ENCODE results near the gene IFNL3. TPM values are rescaled to one million over a fixed set of nuclear protein-coding genes. Genes with fewer than 3 reads are reported as not detected.

Gene IFNL3
- total and polyA plus RNA-seq, 4 donors, result not detected

DNA sequence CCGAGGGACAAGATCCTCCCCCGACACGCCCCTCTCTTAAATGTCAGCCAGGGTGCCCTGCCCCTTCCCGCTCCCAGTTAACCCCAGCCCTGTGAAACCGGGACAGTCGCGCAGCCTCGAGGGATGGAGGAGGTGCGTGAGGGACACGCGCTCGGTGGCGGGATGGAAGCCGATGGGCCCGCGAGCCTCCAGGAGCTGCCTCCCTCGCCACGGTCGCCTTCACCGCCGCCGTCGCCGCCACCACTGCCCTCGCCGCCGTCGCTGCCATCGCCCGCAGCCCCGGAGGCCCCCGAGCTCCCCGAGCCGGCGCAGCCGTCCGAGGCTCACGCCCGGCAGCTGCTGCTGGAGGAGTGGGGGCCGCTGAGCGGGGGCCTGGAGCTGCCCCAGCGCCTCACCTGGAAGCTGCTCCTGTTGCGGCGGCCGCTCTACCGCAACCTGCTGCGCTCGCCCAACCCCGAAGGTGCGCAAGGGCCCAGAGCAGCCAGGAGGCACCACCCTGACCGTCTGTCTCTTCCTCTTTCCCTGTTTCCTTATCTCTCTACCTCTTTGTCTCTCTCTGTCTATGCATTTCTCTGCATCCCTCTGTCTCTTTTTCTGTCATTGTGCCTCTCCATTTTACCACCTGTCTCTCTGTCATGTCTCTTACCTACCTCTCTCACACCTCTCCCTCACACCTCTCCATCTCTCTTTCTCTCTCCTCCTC, 47.8 kb downstream of the IFNL3 start, which contains the start of gene NCCRP1:
Gene NCCRP1, plus strand, starts transcription at position 105 of the 703 bp plus-strand sequence. Its CDS starts 19 bp downstream, at position 124.
- H3K4me3 ChIP-seq (ENCODE audit: low read depth in 1 of 3, low read length in 3 of 3), result no peak within 1 kb of the TSS
- H3K27me3 ChIP-seq (ENCODE audit: control insufficient read depth in 4 of 4, insufficient read depth in 4 of 4, low read length in 3 of 4), result peaks cover 0 to 17% (median 4%) of the 10 kb centered on the region in 4 donors
- WGBS, result 7% methylated on average over 51 of the region's 51 CpGs
- H3K36me3 ChIP-seq (ENCODE audit: control insufficient read depth in 4 of 4, insufficient read depth in 3 of 4, low read depth in 1 of 4, low read length in 3 of 4), result no peaks in the 10 kb centered on the region
- no peaks in the 10 kb centered on the region for H3K9me3 ChIP-seq (ENCODE audit: control insufficient read depth in 4 of 4, low read length in 3 of 4)
- peaks cover 0 to 10% (median 2%) of the 10 kb centered on the region in 4 donors for H3K4me1 ChIP-seq (ENCODE audit: control insufficient read depth in 4 of 4, insufficient read depth in 4 of 4, low read length in 3 of 4)
- H3K27ac ChIP-seq (ENCODE audit: low read depth in 1 of 2, low read length in 2 of 2), result no peak within 1 kb of the TSS
- no peak for TF ChIP-seq GABPA (IDR thresholded peaks at IDR 0.05 in 1 of 2, conservative IDR thresholded peaks at IDR 0.05 in 1 of 2)
- TF ChIP-seq TAF1 (conservative IDR thresholded peaks at IDR 0.05), result no peak
- TF ChIP-seq, protein P1, sequence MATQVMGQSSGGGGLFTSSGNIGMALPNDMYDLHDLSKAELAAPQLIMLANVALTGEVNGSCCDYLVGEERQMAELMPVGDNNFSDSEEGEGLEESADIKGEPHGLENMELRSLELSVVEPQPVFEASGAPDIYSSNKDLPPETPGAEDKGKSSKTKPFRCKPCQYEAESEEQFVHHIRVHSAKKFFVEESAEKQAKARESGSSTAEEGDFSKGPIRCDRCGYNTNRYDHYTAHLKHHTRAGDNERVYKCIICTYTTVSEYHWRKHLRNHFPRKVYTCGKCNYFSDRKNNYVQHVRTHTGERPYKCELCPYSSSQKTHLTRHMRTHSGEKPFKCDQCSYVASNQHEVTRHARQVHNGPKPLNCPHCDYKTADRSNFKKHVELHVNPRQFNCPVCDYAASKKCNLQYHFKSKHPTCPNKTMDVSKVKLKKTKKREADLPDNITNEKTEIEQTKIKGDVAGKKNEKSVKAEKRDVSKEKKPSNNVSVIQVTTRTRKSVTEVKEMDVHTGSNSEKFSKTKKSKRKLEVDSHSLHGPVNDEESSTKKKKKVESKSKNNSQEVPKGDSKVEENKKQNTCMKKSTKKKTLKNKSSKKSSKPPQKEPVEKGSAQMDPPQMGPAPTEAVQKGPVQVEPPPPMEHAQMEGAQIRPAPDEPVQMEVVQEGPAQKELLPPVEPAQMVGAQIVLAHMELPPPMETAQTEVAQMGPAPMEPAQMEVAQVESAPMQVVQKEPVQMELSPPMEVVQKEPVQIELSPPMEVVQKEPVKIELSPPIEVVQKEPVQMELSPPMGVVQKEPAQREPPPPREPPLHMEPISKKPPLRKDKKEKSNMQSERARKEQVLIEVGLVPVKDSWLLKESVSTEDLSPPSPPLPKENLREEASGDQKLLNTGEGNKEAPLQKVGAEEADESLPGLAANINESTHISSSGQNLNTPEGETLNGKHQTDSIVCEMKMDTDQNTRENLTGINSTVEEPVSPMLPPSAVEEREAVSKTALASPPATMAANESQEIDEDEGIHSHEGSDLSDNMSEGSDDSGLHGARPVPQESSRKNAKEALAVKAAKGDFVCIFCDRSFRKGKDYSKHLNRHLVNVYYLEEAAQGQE (IDR thresholded peaks at IDR 0.05), result no peak
- no peak for TF ChIP-seq EGR1 (IDR thresholded peaks at IDR 0.05; ENCODE audit: low read depth in 2 of 2)
- TF ChIP-seq, protein P2, sequence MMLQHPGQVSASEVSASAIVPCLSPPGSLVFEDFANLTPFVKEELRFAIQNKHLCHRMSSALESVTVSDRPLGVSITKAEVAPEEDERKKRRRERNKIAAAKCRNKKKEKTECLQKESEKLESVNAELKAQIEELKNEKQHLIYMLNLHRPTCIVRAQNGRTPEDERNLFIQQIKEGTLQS (IDR thresholded peaks at IDR 0.05), result no peak
- TF ChIP-seq, protein P3, sequence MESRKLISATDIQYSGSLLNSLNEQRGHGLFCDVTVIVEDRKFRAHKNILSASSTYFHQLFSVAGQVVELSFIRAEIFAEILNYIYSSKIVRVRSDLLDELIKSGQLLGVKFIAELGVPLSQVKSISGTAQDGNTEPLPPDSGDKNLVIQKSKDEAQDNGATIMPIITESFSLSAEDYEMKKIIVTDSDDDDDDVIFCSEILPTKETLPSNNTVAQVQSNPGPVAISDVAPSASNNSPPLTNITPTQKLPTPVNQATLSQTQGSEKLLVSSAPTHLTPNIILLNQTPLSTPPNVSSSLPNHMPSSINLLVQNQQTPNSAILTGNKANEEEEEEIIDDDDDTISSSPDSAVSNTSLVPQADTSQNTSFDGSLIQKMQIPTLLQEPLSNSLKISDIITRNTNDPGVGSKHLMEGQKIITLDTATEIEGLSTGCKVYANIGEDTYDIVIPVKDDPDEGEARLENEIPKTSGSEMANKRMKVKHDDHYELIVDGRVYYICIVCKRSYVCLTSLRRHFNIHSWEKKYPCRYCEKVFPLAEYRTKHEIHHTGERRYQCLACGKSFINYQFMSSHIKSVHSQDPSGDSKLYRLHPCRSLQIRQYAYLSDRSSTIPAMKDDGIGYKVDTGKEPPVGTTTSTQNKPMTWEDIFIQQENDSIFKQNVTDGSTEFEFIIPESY (IDR thresholded peaks at IDR 0.05), result no peak
- no peak for TF ChIP-seq SP1 (IDR thresholded peaks at IDR 0.05)
- no peak for TF ChIP-seq JUND (IDR thresholded peaks at IDR 0.05)
- TF ChIP-seq FOXA1 (IDR thresholded peaks at IDR 0.05), result no peak
- no peak for TF ChIP-seq FOXA2 (IDR thresholded peaks at IDR 0.05)
- TF ChIP-seq NR2F2 (IDR thresholded peaks at IDR 0.05), result no peak
- no peak for TF ChIP-seq RAD21 (IDR thresholded peaks at IDR 0.05)
- TF ChIP-seq, protein P4, sequence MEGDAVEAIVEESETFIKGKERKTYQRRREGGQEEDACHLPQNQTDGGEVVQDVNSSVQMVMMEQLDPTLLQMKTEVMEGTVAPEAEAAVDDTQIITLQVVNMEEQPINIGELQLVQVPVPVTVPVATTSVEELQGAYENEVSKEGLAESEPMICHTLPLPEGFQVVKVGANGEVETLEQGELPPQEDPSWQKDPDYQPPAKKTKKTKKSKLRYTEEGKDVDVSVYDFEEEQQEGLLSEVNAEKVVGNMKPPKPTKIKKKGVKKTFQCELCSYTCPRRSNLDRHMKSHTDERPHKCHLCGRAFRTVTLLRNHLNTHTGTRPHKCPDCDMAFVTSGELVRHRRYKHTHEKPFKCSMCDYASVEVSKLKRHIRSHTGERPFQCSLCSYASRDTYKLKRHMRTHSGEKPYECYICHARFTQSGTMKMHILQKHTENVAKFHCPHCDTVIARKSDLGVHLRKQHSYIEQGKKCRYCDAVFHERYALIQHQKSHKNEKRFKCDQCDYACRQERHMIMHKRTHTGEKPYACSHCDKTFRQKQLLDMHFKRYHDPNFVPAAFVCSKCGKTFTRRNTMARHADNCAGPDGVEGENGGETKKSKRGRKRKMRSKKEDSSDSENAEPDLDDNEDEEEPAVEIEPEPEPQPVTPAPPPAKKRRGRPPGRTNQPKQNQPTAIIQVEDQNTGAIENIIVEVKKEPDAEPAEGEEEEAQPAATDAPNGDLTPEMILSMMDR (IDR thresholded peaks at IDR 0.05; ENCODE audit: low read depth, low read length, missing input control), result no peak
- no peak within 1 kb of the TSS for H3K9ac ChIP-seq (ENCODE audit: low read depth in 1 of 2, low read length in 2 of 2)
- DNase-seq (ENCODE audit: low spot score), result no peak

DNA sequence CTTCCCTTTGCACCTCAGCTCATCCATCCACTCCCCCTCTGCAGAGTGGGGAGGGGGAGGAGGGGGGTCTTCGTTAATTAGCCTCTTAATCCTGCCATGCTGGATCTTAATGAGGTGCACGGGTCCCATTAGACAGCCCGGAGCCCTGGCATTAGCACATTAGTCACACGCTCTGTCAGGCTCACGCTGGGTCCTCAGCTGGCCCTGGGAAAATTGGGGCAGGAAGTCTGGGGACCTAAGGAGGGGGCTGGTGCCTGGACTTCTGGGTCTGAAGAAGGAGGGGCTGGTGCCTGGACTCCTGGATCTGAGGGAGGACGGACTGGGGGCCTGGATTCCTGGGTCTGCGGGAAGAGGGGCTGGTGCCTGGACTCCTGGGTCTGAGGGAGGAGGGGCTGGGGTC, 48.5 kb downstream of the IFNL3 start:
- no peak overlapping the region for H3K4me3 ChIP-seq (ENCODE audit: low read depth in 1 of 3, low read length in 3 of 3)
- no peaks in the 10 kb centered on the region for H3K36me3 ChIP-seq (ENCODE audit: control insufficient read depth in 4 of 4, insufficient read depth in 3 of 4, low read depth in 1 of 4, low read length in 3 of 4)
- no peaks in the 10 kb centered on the region for H3K9me3 ChIP-seq (ENCODE audit: control insufficient read depth in 4 of 4, low read length in 3 of 4)
- peaks cover 0 to 17% (median 4%) of the 10 kb centered on the region in 4 donors for H3K27me3 ChIP-seq (ENCODE audit: control insufficient read depth in 4 of 4, insufficient read depth in 4 of 4, low read length in 3 of 4)
- no peak overlapping the region for H3K9ac ChIP-seq (ENCODE audit: low read depth in 1 of 2, low read length in 2 of 2)
- H3K4me1 ChIP-seq (ENCODE audit: control insufficient read depth in 4 of 4, insufficient read depth in 4 of 4, low read length in 3 of 4), result peaks cover 0 to 10% (median 2%) of the 10 kb centered on the region in 4 donors
- WGBS, result 34% methylated on average over 7 of the region's 7 CpGs
- H3K27ac ChIP-seq (ENCODE audit: low read depth in 1 of 2, low read length in 2 of 2), result no peak overlapping the region
- no peak for DNase-seq (ENCODE audit: low spot score)
- no peak for TF ChIP-seq RAD21 (IDR thresholded peaks at IDR 0.05)
- TF ChIP-seq, protein P1 (IDR thresholded peaks at IDR 0.05), result no peak
- TF ChIP-seq, protein P2 (IDR thresholded peaks at IDR 0.05), result no peak
- no peak for TF ChIP-seq TAF1 (conservative IDR thresholded peaks at IDR 0.05)
- no peak for TF ChIP-seq FOXA2 (IDR thresholded peaks at IDR 0.05)
- TF ChIP-seq GABPA (IDR thresholded peaks at IDR 0.05 in 1 of 2, conservative IDR thresholded peaks at IDR 0.05 in 1 of 2), result no peak
- no peak for TF ChIP-seq JUND (IDR thresholded peaks at IDR 0.05)
- no peak for TF ChIP-seq YY1 (IDR thresholded peaks at IDR 0.05)
- TF ChIP-seq, protein P5, sequence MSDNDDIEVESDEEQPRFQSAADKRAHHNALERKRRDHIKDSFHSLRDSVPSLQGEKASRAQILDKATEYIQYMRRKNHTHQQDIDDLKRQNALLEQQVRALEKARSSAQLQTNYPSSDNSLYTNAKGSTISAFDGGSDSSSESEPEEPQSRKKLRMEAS (IDR thresholded peaks at IDR 0.05), result no peak
- no peak for TF ChIP-seq HNF4A (conservative IDR thresholded peaks at IDR 0.05)
